ENCODE results near the gene IHH.

The IHH gene

DNA sequence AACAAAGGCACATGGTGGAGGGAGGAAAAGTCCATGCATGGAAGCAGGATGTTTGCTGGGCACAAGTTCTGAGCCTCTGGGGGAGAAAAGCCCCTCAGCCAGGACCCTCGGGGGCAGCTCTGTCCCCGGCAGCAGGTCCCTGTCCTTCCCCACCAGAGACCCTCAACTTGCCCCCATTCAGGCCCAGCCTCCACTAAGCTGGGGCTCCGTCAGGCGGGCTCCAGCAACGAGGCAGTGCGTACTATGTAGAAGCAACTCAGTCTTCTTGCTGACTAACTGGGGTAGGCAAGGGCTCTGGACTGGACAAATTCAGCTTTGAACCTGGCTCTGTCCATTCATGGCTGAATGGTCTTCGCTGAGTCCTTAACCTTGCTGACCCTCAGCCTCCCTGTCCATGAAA lies 42.4 kb downstream of the IHH start:
- DNase-seq, result no peak

DNA sequence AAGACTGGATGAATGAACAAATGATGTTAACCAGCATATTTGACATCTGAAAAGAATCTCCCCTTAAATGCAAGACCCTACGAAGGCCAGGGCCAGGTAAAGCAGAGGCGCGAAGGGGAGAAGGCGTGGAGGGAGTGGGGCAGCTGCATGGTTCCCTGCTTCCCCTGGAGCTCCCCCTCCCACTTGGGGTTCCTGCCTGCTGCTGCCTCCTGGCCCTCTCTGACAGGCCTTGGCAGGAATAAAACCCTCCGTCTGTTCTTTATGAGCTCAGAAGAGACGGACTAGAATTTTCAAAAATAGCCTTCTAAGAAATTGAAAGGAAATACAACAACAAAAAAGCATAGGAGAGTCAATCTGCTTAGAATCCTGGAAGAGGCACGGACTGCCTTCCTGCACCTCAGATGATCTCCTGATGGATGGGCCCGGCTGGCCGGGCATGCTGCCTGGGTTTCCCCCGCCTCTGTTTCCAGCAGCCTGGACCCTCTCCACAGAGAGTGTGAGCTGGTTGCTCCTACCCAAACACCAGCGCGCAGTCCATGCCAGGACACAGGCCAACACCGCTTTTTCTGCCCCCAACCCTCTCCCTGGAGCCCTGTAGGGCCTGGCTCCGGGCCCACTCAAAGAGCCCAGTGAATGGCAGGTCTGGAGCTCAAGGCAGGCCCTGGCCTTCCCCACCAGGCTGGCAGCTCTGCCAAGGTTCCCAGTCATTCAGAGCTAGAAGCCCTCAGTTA lies 43.4 kb downstream of the IHH start:
- DNase-seq, result no peak

DNA sequence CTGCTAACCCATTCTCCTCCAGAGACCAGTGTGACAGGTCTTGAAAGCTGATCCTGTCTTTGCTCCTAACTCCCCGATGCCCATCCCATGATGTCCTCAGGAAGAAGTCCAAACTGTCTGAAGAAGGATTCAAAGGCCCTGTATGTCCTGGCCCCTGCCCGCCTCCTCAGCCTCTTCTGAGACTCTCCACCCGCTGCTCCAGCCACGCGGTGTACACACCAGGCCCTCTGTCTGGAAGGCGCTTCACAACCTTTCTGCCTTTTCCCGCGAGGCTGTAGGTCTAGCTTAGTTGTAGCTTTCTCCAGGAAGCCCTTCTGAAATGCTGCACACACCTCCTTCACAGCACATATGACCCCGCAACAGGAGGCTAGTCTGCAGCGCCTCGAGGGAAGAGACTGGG lies 44.0 kb downstream of the IHH start:
- DNase-seq, result no peak

DNA sequence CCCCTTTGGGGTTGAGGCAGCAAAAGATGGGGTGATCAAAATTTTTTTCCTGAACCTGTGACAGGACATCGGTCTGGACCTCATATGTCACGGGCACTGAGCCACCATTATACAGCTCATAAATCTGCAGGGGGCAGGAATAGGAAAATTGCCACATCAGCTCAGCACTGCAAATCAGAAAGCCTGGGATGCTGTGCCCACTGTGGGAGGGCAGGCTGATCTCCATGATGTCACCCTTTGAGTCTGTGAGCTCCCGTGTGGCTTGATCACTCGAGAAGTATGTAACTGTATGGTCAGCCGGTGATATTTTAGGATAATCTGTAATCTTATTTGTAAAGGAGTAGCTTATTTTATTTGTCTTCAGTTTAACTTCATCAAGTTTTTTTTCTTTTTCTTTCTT lies 49.8 kb downstream of the IHH start:
- no peak for DNase-seq

DNA sequence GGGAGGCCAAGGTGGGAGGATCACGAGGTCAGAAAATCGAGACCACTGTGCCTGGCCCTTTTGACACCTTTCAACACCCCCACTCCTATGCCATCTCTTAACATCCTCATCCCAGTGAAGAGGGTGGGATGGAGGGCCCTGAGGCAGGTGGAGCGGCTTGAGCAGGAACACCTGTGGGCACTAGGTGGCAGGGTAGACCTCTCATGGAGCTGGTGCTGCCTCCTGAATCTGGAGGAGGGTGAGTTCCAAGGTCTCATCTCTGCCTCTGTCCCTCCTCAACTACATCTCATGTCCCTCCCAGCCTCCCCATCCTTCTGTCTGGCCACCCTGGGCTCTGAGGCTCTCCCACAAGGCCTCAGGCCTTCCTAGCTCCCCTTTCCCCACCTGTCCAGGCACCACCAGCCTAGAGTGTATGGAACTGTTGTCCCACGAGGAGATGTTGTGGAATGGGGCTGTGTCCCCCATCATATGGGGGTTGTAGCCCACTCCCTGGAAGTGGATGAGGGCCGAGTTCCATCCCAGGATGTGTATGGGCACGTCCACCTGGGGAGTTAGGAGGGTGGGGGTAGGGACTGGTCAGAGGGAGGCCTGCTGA lies 50.5 kb downstream of the IHH start:
- peak; percentile 43 for DNase-seq

DNA sequence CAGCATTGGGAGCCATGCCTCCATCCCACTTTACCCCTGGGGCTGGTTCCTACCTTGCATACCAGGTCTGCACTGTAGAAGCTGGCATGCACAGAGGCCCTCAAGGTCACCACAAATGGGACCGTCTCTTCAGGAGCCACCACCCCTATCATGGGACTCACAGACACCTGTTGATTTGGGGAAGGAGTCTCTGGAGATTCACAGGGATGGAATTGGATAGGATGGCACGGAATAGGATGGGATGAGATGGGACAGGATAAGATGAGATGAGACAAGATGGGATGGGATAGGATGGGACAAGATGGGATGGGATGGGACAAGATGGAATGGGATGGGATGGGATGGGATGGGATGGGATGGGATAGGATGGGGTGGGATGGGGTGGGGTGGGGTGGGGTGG lies 51.4 kb downstream of the IHH start:
- DNase-seq, result no peak
